ENCODE results near the gene XIAP.
"Not testable (repeated sequence)": the region's sequence is repeated elsewhere in the genome, so short reads cannot be mapped to it uniquely, and the experiment has no call there.

XIAP gene

GRCh38 chrX:123906557-123907316 lies 46.9 kb downstream of the XIAP start:
- TF ChIP-seq ZNF274 (IDR thresholded peaks at IDR 0.05; ENCODE audit: low read depth, low read length): no peak
- H3K4me3 ChIP-seq (ENCODE audit: low read length): no peak overlapping the region

- H3K4me3 ChIP-seq (ENCODE audit: low read length): no peak overlapping the region
- TF ChIP-seq ZNF274 (IDR thresholded peaks at IDR 0.05; ENCODE audit: low read depth, low read length): no peak
Observed at GRCh38 chrX:123909523-123909922, 49.7 kb downstream of the XIAP start.

GRCh38 chrX:123917069-123917468 lies 57.2 kb downstream of the XIAP start:
- no peak for TF ChIP-seq ZNF274 (IDR thresholded peaks at IDR 0.05; ENCODE audit: low read depth, low read length)
- H3K4me3 ChIP-seq (ENCODE audit: low read length): no peak overlapping the region

GRCh38 chrX:123918106-123918721 lies 58.4 kb downstream of the XIAP start:
- TF ChIP-seq ZNF274 (IDR thresholded peaks at IDR 0.05; ENCODE audit: low read depth, low read length): no peak

GRCh38 chrX:123920105-123920785 lies 60.4 kb downstream of the XIAP start:
- H3K4me3 ChIP-seq (ENCODE audit: low read length): no peak overlapping the region
- no peak for TF ChIP-seq ZNF274 (IDR thresholded peaks at IDR 0.05; ENCODE audit: low read depth, low read length)

More at GRCh38 chrX:123918106-123918721, 58.4 kb downstream of the XIAP start:
- no peak overlapping the region for H3K4me3 ChIP-seq (ENCODE audit: low read length)

- TF ChIP-seq ZNF274 (IDR thresholded peaks at IDR 0.05; ENCODE audit: low read depth, low read length): no peak
- no peak overlapping the region for H3K4me3 ChIP-seq (ENCODE audit: low read length)
Observed at GRCh38 chrX:123923211-123923610, 63.4 kb downstream of the XIAP start.

- no peak for TF ChIP-seq ZNF274 (IDR thresholded peaks at IDR 0.05; ENCODE audit: low read depth, low read length)
- H3K4me3 ChIP-seq (ENCODE audit: low read length): no peak overlapping the region
Observed at GRCh38 chrX:123924186-123924585, 64.3 kb downstream of the XIAP start.

- no peak for TF ChIP-seq ZNF274 (IDR thresholded peaks at IDR 0.05; ENCODE audit: low read depth, low read length)
- no peak overlapping the region for H3K4me3 ChIP-seq (ENCODE audit: low read length)
Observed at GRCh38 chrX:123927845-123928244, 68.0 kb downstream of the XIAP start.

GRCh38 chrX:123932055-123932454 lies 72.2 kb downstream of the XIAP start:
- not testable (repeated sequence) for H3K4me3 ChIP-seq (ENCODE audit: low read length)

GRCh38 chrX:123943074-123943473 lies 83.2 kb downstream of the XIAP start:
- TF ChIP-seq ZNF274 (IDR thresholded peaks at IDR 0.05; ENCODE audit: low read depth, low read length): no peak
- H3K4me3 ChIP-seq (ENCODE audit: low read length): no peak overlapping the region

GRCh38 chrX:123943488-123943887 lies 83.6 kb downstream of the XIAP start:
- H3K4me3 ChIP-seq (ENCODE audit: low read length): no peak overlapping the region
- TF ChIP-seq ZNF274 (IDR thresholded peaks at IDR 0.05; ENCODE audit: low read depth, low read length): no peak

GRCh38 chrX:123949846-123950245 lies 90.0 kb downstream of the XIAP start:
- TF ChIP-seq ZNF274 (IDR thresholded peaks at IDR 0.05; ENCODE audit: low read depth, low read length): no peak
- no peak overlapping the region for H3K4me3 ChIP-seq (ENCODE audit: low read length)

- no peak for TF ChIP-seq ZNF274 (IDR thresholded peaks at IDR 0.05; ENCODE audit: low read depth, low read length)
- H3K4me3 ChIP-seq (ENCODE audit: low read length): peak overlapping the region; percentile 81
Observed at GRCh38 chrX:123959281-123960063, 99.6 kb downstream of the XIAP start.

- peak overlapping the region; percentile 88 for H3K4me3 ChIP-seq (ENCODE audit: low read length)
- no peak for TF ChIP-seq ZNF274 (IDR thresholded peaks at IDR 0.05; ENCODE audit: low read depth, low read length)
Observed at GRCh38 chrX:123960956-123961267, 101.1 kb downstream of the XIAP start.

All from GM08714 (cell line).